ENCODE data around the gene SPATC1L. TPM values are rescaled to one million over a fixed set of nuclear protein-coding genes. Genes with fewer than 3 reads are reported as not detected.

The SPATC1L gene
- total RNA-seq, 1 experiment from 2014 or later: 36.0 TPM

GRCh38 chr21:46228345-46229051 is 44.2 kb upstream of the SPATC1L start, which contains the start of gene LSS:
Gene LSS, minus strand, starts transcription at chr21:46228774. Its CDS starts 29 bp downstream, at chr21:46228745.
- Histone ChIP-seq H3K4ac (ENCODE audit: low read depth, low read length) (no peak within 1 kb of the TSS), H3K18ac (ENCODE audit: insufficient read length, low read depth, low read length) (peak within 1 kb of the TSS; percentile 84), H3K14ac (ENCODE audit: insufficient read depth, low read length) (peak within 1 kb of the TSS; percentile 94), H3K56ac (ENCODE audit: insufficient read length, low read depth, low read length) (no peak within 1 kb of the TSS), H2BK5ac (ENCODE audit: insufficient read length, low read length) (no peak within 1 kb of the TSS), H3K27me3 (ENCODE audit: insufficient read depth, low read length) (no peaks in the 10 kb centered on the region), H3K4me1 (ENCODE audit: insufficient read depth, low read length) (no peaks in the 10 kb centered on the region), H2BK120ac (ENCODE audit: low read depth, low read length, poor library complexity, severe bottlenecking) (no peak within 1 kb of the TSS), H2BK15ac (ENCODE audit: low read depth, low read length) (no peak within 1 kb of the TSS), H2BK20ac (ENCODE audit: low read depth, low read length, poor library complexity, severe bottlenecking) (no peak within 1 kb of the TSS), H2BK12ac (ENCODE audit: insufficient read length, low read depth, low read length) (no peak within 1 kb of the TSS), H4K20me1 (ENCODE audit: control insufficient read depth, insufficient read depth, insufficient read length) (peaks cover 3% of the 10 kb centered on the region), H3K27ac (ENCODE audit: insufficient read length, low read depth, low read length) (no peak within 1 kb of the TSS), H4K5ac (ENCODE audit: insufficient read length, low read depth, low read length) (no peak within 1 kb of the TSS), H3T11ph (ENCODE audit: low read length) (no peak within 1 kb of the TSS), H3K23me2 (ENCODE audit: insufficient read length, low read depth, low read length, poor library complexity, severe bottlenecking) (no peaks in the 10 kb centered on the region), H3K9ac (ENCODE audit: extremely low read depth, insufficient read length, low read length) (peak within 1 kb of the TSS; percentile 64), H3K79me2 (ENCODE audit: insufficient read depth, low read length) (peaks cover 18% of the 10 kb centered on the region), H3K9me3 (ENCODE audit: control insufficient read depth, low read depth, low read length) (peaks cover 7% of the 10 kb centered on the region), H4K8ac (replicated peaks; ENCODE audit: insufficient read length, low read depth, low read length) (no peak within 1 kb of the TSS), H3K4me2 (ENCODE audit: insufficient read depth, insufficient read length, low read length) (peak within 1 kb of the TSS; percentile 51), H2AK5ac (ENCODE audit: insufficient read length, low read length) (no peak within 1 kb of the TSS), H3K79me1 (ENCODE audit: insufficient read depth, low read depth, low read length, poor library complexity, severe bottlenecking) (peaks cover 8% of the 10 kb centered on the region), H4K91ac (ENCODE audit: insufficient read length, low read depth, low read length) (no peak within 1 kb of the TSS), H2AFZ (ENCODE audit: low read length) (no peak within 1 kb of the TSS), H3K23ac (ENCODE audit: insufficient read length, low read depth, low read length) (no peak within 1 kb of the TSS)
- peak within 1 kb of the TSS; percentile 86 to 100 (median 99) for H3K27ac Mint-ChIP-seq
- H3K4me3 Mint-ChIP-seq: peak within 1 kb of the TSS; percentile 87 to 93
- peaks cover 50 to 53% of the 10 kb centered on the region in 2 experiments for H3K9me3 Mint-ChIP-seq
- no peak for TF ChIP-seq CTCF (conservative IDR thresholded peaks at IDR 0.05)
- peaks cover 20 to 23% of the 10 kb centered on the region in 2 experiments for H3K4me1 Mint-ChIP-seq
- H3K36me3 Mint-ChIP-seq (ENCODE audit: insufficient read depth in 1 of 3, low read depth in 3 of 3): peaks cover 62 to 75% (median 74%) of the 10 kb centered on the region in 3 experiments
- WGBS (ENCODE audit: extremely low coverage, insufficient read length, low lambda C conversion rate): no CpG with 5 or more reads among the region's 77 CpGs
- H3K27me3 Mint-ChIP-seq (ENCODE audit: low read depth): peaks cover 12% of the 10 kb centered on the region
- DNase-seq: peak; percentile 99

Data from H9 (cell line).